ENCODE data around the gene ZFAND2B. TPM values are rescaled to one million over a fixed set of nuclear protein-coding genes. Genes with fewer than 3 reads are reported as not detected.

The ZFAND2B gene
- total and polyA plus RNA-seq, 2 experiments from 2014 or later: 16.3 to 30.0 TPM

GRCh38 chr2:219182331-219183150 lies 24.0 kb upstream of the ZFAND2B start:
- Histone ChIP-seq H3K4me2 (no peak overlapping the region), H4K20me1 (replicated peaks; ENCODE audit: insufficient read depth) (no peaks in the 10 kb centered on the region; the same call in 1 of the 2 replicates), H3K79me2 (replicated peaks; ENCODE audit: insufficient read depth) (peaks cover 7% of the 10 kb centered on the region), H3K36me3 (ENCODE audit: insufficient read depth) (no peaks in the 10 kb centered on the region), H3K4me3 (no peak overlapping the region), H3K27ac (ENCODE audit: low read depth) (no peak overlapping the region), H3K9me2 (ENCODE audit: insufficient read depth) (no peaks in the 10 kb centered on the region), H3K4me1 (ENCODE audit: insufficient read depth) (peaks cover 7% of the 10 kb centered on the region), H2AFZ (no peak overlapping the region), H3K27me3 (ENCODE audit: insufficient read depth) (no peaks in the 10 kb centered on the region), H3F3A (replicated peaks; ENCODE audit: low read depth) (peaks cover 10% of the 10 kb centered on the region)
- Mint-ChIP-seq H3K27ac (no peak overlapping the region), H3K27me3 (ENCODE audit: insufficient read depth, low read depth, poor library complexity) (peaks cover 5% of the 10 kb centered on the region), H3K36me3 (ENCODE audit: low read depth) (peaks cover 30% of the 10 kb centered on the region), H3K4me1 (peaks cover 8% of the 10 kb centered on the region; the same call in 2 of the 3 replicates), H3K4me3 (no peak overlapping the region), H3K9me3 (no peaks in the 10 kb centered on the region; the same call in 2 of the 3 replicates)
- no peak for TF ChIP-seq EZH2phosphoT487 (IDR thresholded peaks at IDR 0.05; ENCODE audit: unreplicated experiment)
- no peak for TF ChIP-seq CREB1 (CRISPR knock-in tag; IDR thresholded peaks at IDR 0.05; ENCODE audit: low read depth)
- no peak for TF ChIP-seq NANOG (IDR thresholded peaks at IDR 0.05; ENCODE audit: borderline replicate concordance)
- no peak for TF ChIP-seq STAT1 (IDR thresholded peaks at IDR 0.05; ENCODE audit: unreplicated experiment)
- TF ChIP-seq REST (IDR thresholded peaks at IDR 0.05; ENCODE audit: unreplicated experiment): no peak
- no peak for TF ChIP-seq ZNF331 (CRISPR knock-in tag; IDR thresholded peaks at IDR 0.05; ENCODE audit: low read depth)
- no peak for TF ChIP-seq ZNF114 (CRISPR knock-in tag; IDR thresholded peaks at IDR 0.05)
- TF ChIP-seq, protein P1, sequence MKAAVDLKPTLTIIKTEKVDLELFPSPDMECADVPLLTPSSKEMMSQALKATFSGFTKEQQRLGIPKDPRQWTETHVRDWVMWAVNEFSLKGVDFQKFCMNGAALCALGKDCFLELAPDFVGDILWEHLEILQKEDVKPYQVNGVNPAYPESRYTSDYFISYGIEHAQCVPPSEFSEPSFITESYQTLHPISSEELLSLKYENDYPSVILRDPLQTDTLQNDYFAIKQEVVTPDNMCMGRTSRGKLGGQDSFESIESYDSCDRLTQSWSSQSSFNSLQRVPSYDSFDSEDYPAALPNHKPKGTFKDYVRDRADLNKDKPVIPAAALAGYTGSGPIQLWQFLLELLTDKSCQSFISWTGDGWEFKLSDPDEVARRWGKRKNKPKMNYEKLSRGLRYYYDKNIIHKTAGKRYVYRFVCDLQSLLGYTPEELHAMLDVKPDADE (IDR thresholded peaks at IDR 0.05): no peak
- TF ChIP-seq ZNF462 (CRISPR knock-in tag; IDR thresholded peaks at IDR 0.05): no peak
- TF ChIP-seq, protein P2, sequence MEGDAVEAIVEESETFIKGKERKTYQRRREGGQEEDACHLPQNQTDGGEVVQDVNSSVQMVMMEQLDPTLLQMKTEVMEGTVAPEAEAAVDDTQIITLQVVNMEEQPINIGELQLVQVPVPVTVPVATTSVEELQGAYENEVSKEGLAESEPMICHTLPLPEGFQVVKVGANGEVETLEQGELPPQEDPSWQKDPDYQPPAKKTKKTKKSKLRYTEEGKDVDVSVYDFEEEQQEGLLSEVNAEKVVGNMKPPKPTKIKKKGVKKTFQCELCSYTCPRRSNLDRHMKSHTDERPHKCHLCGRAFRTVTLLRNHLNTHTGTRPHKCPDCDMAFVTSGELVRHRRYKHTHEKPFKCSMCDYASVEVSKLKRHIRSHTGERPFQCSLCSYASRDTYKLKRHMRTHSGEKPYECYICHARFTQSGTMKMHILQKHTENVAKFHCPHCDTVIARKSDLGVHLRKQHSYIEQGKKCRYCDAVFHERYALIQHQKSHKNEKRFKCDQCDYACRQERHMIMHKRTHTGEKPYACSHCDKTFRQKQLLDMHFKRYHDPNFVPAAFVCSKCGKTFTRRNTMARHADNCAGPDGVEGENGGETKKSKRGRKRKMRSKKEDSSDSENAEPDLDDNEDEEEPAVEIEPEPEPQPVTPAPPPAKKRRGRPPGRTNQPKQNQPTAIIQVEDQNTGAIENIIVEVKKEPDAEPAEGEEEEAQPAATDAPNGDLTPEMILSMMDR (conservative IDR thresholded peaks at IDR 0.05; ENCODE audit: low read depth in 2 of 2): no peak
- TF ChIP-seq EZH2 (IDR thresholded peaks at IDR 0.05; ENCODE audit: low read depth, unreplicated experiment): no peak
- no peak for TF ChIP-seq POLR2AphosphoS5 (IDR thresholded peaks at IDR 0.05; ENCODE audit: low read depth)
- TF ChIP-seq JUNB (IDR thresholded peaks at IDR 0.05; ENCODE audit: unreplicated experiment): no peak
- no peak for ATAC-seq
- DNase-seq (ENCODE audit: low spot score): no peak

Measured in GM23338 (cell line).